Measurements from ENCODE around the gene DCDC2C.

The DCDC2C gene

DNA sequence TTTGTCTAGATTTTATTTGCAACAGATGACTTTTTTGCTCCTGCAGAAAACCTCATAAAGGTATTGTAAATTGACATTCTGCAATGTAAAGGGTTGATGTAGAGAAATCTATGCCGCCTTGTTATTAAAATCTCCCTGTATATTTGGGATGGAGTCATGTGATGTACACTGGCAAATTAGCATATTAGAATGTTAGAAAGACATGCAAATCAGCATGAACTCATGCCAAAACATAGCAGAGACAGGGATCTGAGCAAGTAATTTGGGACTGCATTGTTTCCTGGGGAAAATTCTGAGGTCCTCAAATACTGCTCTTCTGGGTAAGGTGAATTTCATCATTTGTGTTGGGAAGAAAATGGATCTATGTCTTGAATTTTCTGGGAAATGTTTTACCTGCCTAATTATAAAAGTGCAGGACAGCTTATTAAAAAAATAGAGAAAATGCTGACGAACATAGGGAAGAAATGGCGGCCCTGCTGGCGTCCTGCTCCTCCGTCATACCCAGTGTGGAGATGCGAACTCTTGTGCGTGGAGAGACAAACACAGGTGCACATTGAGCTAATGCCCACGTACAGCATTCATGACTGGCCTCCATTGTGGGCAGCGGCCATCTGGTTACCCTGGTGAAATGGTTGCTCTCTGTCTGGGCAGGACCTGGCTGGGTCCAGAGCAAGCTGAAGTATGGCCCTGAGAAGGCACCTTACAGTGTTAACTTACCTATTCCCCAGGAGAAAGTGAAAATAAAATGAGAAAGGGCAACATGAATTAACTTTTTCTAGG is 29.1 kb upstream of the DCDC2C start:
- H3K27me3 ChIP-seq (ENCODE audit: control insufficient read depth in 1 of 2, insufficient read depth in 2 of 2, low read length in 2 of 2): peaks cover 0 to 4% of the 10 kb centered on the region in 2 donors
- no peaks in the 10 kb centered on the region for H3K4me1 ChIP-seq (ENCODE audit: control insufficient read depth, insufficient read depth, low read length)
- no peaks in the 10 kb centered on the region for H3K9me3 ChIP-seq (ENCODE audit: control insufficient read depth in 2 of 2, low read length in 2 of 2)

DNA sequence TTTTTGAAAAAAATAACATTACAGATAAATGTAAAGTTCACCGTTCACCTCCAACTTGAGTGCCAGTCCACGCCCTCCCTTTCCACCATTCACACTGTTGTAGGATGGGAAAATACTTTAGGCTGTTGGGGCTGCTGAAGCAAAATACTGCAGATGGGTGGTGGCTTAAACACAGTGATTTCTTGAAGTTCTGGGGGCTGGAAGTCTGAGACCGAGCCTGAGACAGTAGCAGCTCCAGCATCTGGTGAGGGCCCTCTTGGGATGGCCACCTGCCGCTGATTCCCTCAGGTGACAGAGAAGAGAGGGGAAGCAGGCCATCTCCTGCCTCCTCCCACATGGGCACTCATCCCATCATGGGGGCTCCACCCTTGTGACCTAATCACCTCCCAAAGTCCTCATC is 27.7 kb upstream of the DCDC2C start:
- H3K4me1 ChIP-seq (ENCODE audit: control insufficient read depth, insufficient read depth, low read length): no peaks in the 10 kb centered on the region
- H3K4me3 ChIP-seq (ENCODE audit: low read length in 2 of 2): no peak overlapping the region
- H3K27ac ChIP-seq (ENCODE audit: low read length): no peak overlapping the region
- H3K9me3 ChIP-seq (ENCODE audit: control insufficient read depth in 2 of 2, low read length in 2 of 2): no peaks in the 10 kb centered on the region
- no peak overlapping the region for H3K9ac ChIP-seq (ENCODE audit: low read length in 2 of 2)
- peaks cover 0 to 4% of the 10 kb centered on the region in 2 donors for H3K27me3 ChIP-seq (ENCODE audit: control insufficient read depth in 1 of 2, insufficient read depth in 2 of 2, low read length in 2 of 2)
- no peaks in the 10 kb centered on the region for H3K36me3 ChIP-seq (ENCODE audit: control insufficient read depth in 2 of 2, insufficient read depth in 2 of 2, low read length in 2 of 2)

More for the DNA sequence above, 29.1 kb upstream of the DCDC2C start:
- Histone ChIP-seq H3K9ac (ENCODE audit: low read length in 2 of 2) (no peak overlapping the region), H3K4me3 (ENCODE audit: low read length in 2 of 2) (no peak overlapping the region), H3K36me3 (ENCODE audit: control insufficient read depth in 2 of 2, insufficient read depth in 2 of 2, low read length in 2 of 2) (no peaks in the 10 kb centered on the region), H3K27ac (ENCODE audit: low read length) (no peak overlapping the region)

DNA sequence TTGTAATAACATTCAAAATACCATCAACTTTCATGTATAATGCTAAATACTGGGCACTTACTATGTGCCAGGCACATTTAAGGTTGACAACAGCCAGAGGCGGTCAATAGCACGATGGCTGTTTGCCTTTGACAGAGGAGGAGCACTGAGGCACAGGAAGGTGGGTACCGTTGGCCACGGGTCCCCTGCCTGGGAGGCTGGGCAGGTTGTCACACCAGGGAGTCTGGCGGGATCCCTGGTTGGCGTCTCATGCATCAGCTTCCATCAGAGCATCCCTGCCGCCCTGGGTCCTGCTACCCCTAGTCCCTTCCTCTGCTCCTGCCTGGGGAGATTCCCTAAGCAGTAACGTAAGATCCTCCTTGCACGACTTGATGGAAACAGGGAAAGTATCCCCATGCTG is 25.9 kb upstream of the DCDC2C start:
- no peaks in the 10 kb centered on the region for H3K9me3 ChIP-seq (ENCODE audit: control insufficient read depth in 2 of 2, low read length in 2 of 2)
- H3K27ac ChIP-seq (ENCODE audit: low read length): no peak overlapping the region
- H3K4me1 ChIP-seq (ENCODE audit: control insufficient read depth, insufficient read depth, low read length): no peaks in the 10 kb centered on the region
- no peak overlapping the region for H3K9ac ChIP-seq (ENCODE audit: low read length in 2 of 2)
- H3K4me3 ChIP-seq (ENCODE audit: low read length in 2 of 2): no peak overlapping the region
- peaks cover 0 to 4% of the 10 kb centered on the region in 2 donors for H3K27me3 ChIP-seq (ENCODE audit: control insufficient read depth in 1 of 2, insufficient read depth in 2 of 2, low read length in 2 of 2)
- H3K36me3 ChIP-seq (ENCODE audit: control insufficient read depth in 2 of 2, insufficient read depth in 2 of 2, low read length in 2 of 2): no peaks in the 10 kb centered on the region

DNA sequence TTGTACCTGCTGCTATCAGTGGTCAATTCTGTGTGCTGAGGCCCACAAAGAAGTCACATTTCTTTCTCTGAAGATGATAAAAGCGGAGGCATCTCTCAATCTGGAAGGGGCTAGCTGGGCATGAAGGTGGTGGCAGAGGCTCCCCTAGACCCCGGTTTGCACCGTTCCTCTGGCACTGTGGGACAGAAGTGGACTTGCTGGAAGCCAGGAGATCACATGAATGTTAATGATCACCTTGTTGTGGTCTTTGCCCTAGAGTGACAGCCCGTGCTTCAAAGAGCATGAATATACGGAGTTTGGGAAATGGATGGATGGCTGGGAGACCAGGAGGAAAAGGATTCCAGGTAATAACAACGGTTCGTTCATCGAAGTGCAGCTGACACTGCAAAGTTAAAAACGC is 25.2 kb upstream of the DCDC2C start:
- Histone ChIP-seq H3K4me3 (ENCODE audit: low read length in 2 of 2) (no peak overlapping the region), H3K36me3 (ENCODE audit: control insufficient read depth in 2 of 2, insufficient read depth in 2 of 2, low read length in 2 of 2) (no peaks in the 10 kb centered on the region)

DNA sequence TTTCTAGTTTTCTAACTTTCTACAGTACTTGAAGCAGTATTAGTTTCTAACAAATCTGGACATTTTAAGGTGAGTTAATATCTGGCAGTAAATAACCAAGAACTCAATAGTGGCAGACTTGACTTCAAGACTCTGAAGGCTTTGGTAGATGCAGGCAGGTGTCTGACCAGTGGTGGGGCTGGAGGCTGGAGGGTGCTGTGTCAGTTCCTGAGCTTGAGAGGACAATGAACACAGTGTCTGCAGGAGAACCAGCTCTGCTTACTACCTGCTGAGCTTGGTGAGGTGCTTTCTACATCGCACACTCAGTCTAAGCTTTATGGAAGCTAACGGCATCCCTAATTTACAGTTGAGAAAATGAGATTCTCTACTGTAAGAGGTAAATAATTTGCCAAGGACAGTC is 24.2 kb upstream of the DCDC2C start:
- Histone ChIP-seq H3K36me3 (ENCODE audit: control insufficient read depth in 2 of 2, insufficient read depth in 2 of 2, low read length in 2 of 2) (no peaks in the 10 kb centered on the region), H3K9ac (ENCODE audit: low read length in 2 of 2) (no peak overlapping the region), H3K9me3 (ENCODE audit: control insufficient read depth in 2 of 2, low read length in 2 of 2) (no peaks in the 10 kb centered on the region), H3K27ac (ENCODE audit: low read length) (no peak overlapping the region), H3K4me1 (ENCODE audit: control insufficient read depth, insufficient read depth, low read length) (no peaks in the 10 kb centered on the region), H3K4me3 (ENCODE audit: low read length in 2 of 2) (no peak overlapping the region), H3K27me3 (ENCODE audit: control insufficient read depth in 1 of 2, insufficient read depth in 2 of 2, low read length in 2 of 2) (peaks cover 0 to 4% of the 10 kb centered on the region in 2 donors)

More for the DNA sequence above, 25.2 kb upstream of the DCDC2C start:
- Histone ChIP-seq H3K27ac (ENCODE audit: low read length) (no peak overlapping the region), H3K9me3 (ENCODE audit: control insufficient read depth in 2 of 2, low read length in 2 of 2) (no peaks in the 10 kb centered on the region), H3K4me1 (ENCODE audit: control insufficient read depth, insufficient read depth, low read length) (no peaks in the 10 kb centered on the region), H3K9ac (ENCODE audit: low read length in 2 of 2) (no peak overlapping the region), H3K27me3 (ENCODE audit: control insufficient read depth in 1 of 2, insufficient read depth in 2 of 2, low read length in 2 of 2) (peaks cover 0 to 4% of the 10 kb centered on the region in 2 donors)

DNA sequence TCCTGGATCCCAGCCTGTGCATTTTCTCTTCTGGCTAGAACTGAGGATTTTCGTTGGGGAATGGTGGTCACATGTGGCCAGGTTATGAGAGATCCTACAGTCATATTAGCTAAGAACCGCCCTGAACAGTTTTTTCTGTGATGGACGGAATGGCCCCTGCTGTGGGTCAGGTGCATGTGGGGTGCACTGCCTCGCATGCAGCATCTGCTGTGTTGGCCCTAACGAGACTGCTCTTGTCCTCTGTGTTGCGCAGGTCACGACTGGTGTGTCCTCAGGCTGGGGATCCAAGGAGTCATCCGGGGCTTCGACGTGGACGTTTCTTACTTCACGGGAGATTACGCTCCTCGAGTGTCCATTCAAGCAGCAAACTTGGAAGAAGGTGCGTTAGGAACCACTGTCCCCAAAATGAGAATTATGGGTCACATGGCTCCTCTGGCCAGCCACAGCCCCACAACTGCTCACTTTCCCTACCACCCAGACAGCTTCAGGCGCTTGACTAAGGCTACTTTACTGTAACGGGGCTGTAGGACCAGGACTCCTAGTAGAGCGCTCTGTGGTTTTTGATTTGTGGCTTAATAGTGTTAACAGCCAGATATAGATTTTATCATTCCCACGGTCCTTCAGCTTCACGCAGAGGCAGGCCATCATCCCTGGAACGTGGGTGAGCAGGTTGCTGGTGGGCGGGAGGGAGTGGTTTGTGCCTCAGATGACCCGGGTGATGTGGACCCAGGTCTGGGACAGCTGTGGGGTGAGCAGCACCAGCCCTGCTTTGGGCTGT is 23.6 kb upstream of the DCDC2C start:
- Histone ChIP-seq H3K9me3 (ENCODE audit: control insufficient read depth in 2 of 2, low read length in 2 of 2) (no peaks in the 10 kb centered on the region), H3K9ac (ENCODE audit: low read length in 2 of 2) (no peak overlapping the region), H3K4me3 (ENCODE audit: low read length in 2 of 2) (no peak overlapping the region), H3K27me3 (ENCODE audit: control insufficient read depth in 1 of 2, insufficient read depth in 2 of 2, low read length in 2 of 2) (peaks cover 0 to 4% of the 10 kb centered on the region in 2 donors), H3K4me1 (ENCODE audit: control insufficient read depth, insufficient read depth, low read length) (no peaks in the 10 kb centered on the region), H3K36me3 (ENCODE audit: control insufficient read depth in 2 of 2, insufficient read depth in 2 of 2, low read length in 2 of 2) (no peaks in the 10 kb centered on the region), H3K27ac (ENCODE audit: low read length) (no peak overlapping the region)

DNA sequence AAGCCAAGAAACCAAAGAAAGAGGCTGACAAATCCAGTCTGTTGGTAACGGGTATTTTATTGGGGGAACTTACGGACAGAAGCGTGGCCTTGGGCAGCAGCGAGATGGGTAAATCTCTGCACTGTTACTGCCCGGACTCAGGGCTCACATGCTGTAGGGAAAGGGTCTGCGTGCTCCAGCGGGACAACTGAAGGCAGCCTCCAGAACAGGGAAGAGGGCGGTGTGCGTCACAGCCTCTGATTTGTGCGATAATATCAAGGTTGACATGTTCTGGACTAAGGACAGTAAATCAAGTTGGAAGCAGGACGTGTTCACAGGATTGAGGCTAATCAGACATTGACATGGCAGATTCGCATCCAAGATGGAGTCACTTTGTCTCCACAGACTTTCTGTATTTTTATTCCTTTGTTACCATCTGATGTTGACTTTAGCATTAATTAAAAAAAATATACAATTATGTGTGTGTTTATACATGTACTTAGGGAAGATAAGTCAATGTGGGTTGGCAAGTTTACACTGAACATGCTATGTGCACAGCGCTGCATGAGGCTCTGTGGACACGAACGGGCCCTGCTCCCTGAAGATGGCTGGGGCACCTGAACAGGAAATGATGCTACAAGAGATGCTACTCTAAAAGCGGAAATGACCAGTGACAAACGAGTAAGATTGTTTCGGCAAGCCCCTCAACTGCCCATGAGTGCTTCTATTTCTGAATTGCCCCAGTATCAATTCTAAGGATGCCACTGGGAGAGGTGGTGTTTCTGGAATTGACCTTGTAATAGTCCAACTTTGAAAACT is 22.6 kb upstream of the DCDC2C start:
- H3K36me3 ChIP-seq (ENCODE audit: control insufficient read depth in 2 of 2, insufficient read depth in 2 of 2, low read length in 2 of 2): no peaks in the 10 kb centered on the region
- H3K27ac ChIP-seq (ENCODE audit: low read length): no peak overlapping the region
- H3K9me3 ChIP-seq (ENCODE audit: control insufficient read depth in 2 of 2, low read length in 2 of 2): no peaks in the 10 kb centered on the region
- H3K9ac ChIP-seq (ENCODE audit: low read length in 2 of 2): no peak overlapping the region
- no peaks in the 10 kb centered on the region for H3K4me1 ChIP-seq (ENCODE audit: control insufficient read depth, insufficient read depth, low read length)
- no peak overlapping the region for H3K4me3 ChIP-seq (ENCODE audit: low read length in 2 of 2)
- peaks cover 0 to 4% of the 10 kb centered on the region in 2 donors for H3K27me3 ChIP-seq (ENCODE audit: control insufficient read depth in 1 of 2, insufficient read depth in 2 of 2, low read length in 2 of 2)

DNA sequence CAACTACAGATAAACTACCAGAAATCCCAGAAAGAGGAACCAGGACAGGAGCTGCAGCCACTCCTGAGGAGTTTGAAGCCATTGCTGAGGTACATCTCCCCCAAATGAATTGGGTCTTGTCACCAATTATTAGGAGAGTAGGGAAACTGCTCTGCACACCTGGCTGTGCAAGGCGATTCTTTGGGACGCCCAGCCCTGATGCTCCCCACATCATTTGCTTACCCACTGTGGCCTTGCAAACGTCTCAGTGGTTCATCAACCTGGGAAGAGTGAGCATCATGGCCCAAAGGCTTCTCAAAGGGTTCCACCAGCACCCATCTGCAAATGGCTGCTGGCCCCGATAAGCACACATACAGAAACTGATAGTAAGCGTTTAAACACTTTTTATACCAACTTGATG is 21.8 kb upstream of the DCDC2C start:
- Histone ChIP-seq H3K36me3 (ENCODE audit: control insufficient read depth in 2 of 2, insufficient read depth in 2 of 2, low read length in 2 of 2) (no peaks in the 10 kb centered on the region), H3K27me3 (ENCODE audit: control insufficient read depth in 1 of 2, insufficient read depth in 2 of 2, low read length in 2 of 2) (peaks cover 0 to 4% of the 10 kb centered on the region in 2 donors), H3K9me3 (ENCODE audit: control insufficient read depth in 2 of 2, low read length in 2 of 2) (no peaks in the 10 kb centered on the region), H3K4me1 (ENCODE audit: control insufficient read depth, insufficient read depth, low read length) (no peaks in the 10 kb centered on the region), H3K27ac (ENCODE audit: low read length) (no peak overlapping the region), H3K4me3 (ENCODE audit: low read length in 2 of 2) (no peak overlapping the region), H3K9ac (ENCODE audit: low read length in 2 of 2) (no peak overlapping the region)

DNA sequence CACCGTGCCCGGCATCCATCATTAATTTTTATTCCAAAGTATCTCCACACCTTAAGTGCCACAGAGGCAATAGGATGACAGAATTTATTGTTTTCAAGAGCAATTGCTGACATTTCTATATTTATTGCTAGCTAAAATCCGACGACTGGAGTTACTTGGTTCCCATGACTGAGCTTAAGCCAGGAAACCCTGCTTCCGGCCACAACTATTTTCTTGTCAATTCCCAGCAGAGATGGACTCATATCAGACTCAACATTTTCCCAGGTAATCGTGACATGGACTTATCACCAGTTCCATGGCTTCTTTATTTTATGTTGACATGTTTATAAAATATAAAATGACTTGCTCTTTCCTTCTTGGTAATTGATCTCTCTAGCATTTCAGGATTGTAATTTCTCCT is 20.6 kb upstream of the DCDC2C start:
- Histone ChIP-seq H3K9me3 (ENCODE audit: control insufficient read depth in 2 of 2, low read length in 2 of 2) (no peaks in the 10 kb centered on the region), H3K4me3 (ENCODE audit: low read length in 2 of 2) (no peak overlapping the region), H3K36me3 (ENCODE audit: control insufficient read depth in 2 of 2, insufficient read depth in 2 of 2, low read length in 2 of 2) (no peaks in the 10 kb centered on the region), H3K4me1 (ENCODE audit: control insufficient read depth, insufficient read depth, low read length) (no peaks in the 10 kb centered on the region), H3K27me3 (ENCODE audit: control insufficient read depth in 1 of 2, insufficient read depth in 2 of 2, low read length in 2 of 2) (peaks cover 0 to 2% of the 10 kb centered on the region in 2 donors), H3K9ac (ENCODE audit: low read length in 2 of 2) (no peak overlapping the region), H3K27ac (ENCODE audit: low read length) (no peak overlapping the region)

DNA sequence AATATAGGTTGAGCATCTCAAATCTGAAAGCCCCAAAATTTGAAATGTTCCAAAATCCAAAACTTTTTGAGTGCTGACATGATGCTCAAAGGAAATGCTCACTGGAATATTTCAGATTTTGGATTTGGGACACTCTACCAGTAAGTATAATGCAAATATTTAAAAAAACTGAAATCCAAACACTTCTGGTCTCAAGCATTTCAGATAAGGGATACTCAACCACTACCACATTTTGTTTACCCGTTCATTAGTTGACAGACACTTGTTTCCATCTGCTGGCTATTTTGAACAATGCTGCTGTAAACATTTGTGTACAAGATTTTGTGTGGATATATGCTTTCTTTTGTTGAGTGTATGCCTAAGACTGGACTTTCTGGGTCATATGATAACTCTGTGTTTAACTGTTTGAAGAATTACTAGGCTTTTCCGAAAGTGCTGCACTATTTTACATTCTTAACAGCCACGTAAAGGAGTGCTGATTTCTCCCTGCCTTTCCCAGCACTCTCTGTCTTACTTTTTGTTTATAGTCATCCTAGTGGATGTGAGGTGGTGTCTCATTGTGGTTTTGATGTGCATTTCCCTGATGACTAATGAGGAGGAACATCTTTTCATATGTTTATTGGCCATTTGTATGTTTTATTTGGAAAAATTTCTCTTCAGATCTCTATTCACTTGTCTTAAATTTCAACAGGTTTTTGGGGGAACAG is 19.5 kb upstream of the DCDC2C start:
- H3K27ac ChIP-seq (ENCODE audit: low read length): no peak overlapping the region
- H3K4me1 ChIP-seq (ENCODE audit: control insufficient read depth, insufficient read depth, low read length): no peaks in the 10 kb centered on the region
- H3K36me3 ChIP-seq (ENCODE audit: control insufficient read depth in 2 of 2, insufficient read depth in 2 of 2, low read length in 2 of 2): no peaks in the 10 kb centered on the region
- no peaks in the 10 kb centered on the region for H3K27me3 ChIP-seq (ENCODE audit: control insufficient read depth in 1 of 2, insufficient read depth in 2 of 2, low read length in 2 of 2)
- peaks cover 0 to 3% of the 10 kb centered on the region in 2 donors for H3K9me3 ChIP-seq (ENCODE audit: control insufficient read depth in 2 of 2, low read length in 2 of 2)
- H3K9ac ChIP-seq (ENCODE audit: low read length in 2 of 2): no peak overlapping the region
- H3K4me3 ChIP-seq (ENCODE audit: low read length in 2 of 2): no peak overlapping the region

Measured in stomach smooth muscle (tissue), 2 donors.